Right lobe of liver (tissue), 6 donors: ENCODE measurements around the gene MS4A6E. TPM values are rescaled to one million over a fixed set of nuclear protein-coding genes. Genes with fewer than 3 reads are reported as not detected.
A peak's percentile ranks its signal among the peaks of the same experiment; 100 is the strongest.

Experiments
- ATAC-seq, 4 donors: fragments of 200-7000 bp; cut with Tn5 transposase; one replicate each; pipeline ENCODE4 v1.9.1; 2020; ENCODE audit warnings: mild to moderate bottlenecking in 4 of 4, moderate library complexity in 4 of 4
- DNase-seq, 3 donors: peaks; one replicate each; pipeline ENCODE4 v3.0.0-alpha.2; 2020
- H3K27ac ChIP-seq, 3 donors: fragments of 200-600 bp; one replicate each; pipeline ENCODE4 v1.8.0; 2022
- H3K27me3 ChIP-seq, 2 donors: fragments of 200-600 bp; one replicate each; pipeline ENCODE4 v1.8.0; 2022
- H3K36me3 ChIP-seq, 4 donors: fragments of 200-600 bp; sonication (generic) in 1 of 4; one replicate each; pipeline versions ENCODE4 v1.5.1 to v1.8.0; 2017 to 2022; ENCODE audit warnings: control low read depth in 1 of 4
- H3K4me1 ChIP-seq, 4 donors: fragments of 200-600 bp; sonication (generic) in 1 of 4; one replicate each; pipeline versions ENCODE4 v1.5.1 to v1.8.0; 2017 to 2022; ENCODE audit warnings: control low read depth in 1 of 4
- H3K4me3 ChIP-seq, 3 donors: fragments of 200-600 bp; one replicate each; pipeline ENCODE4 v1.8.0; 2022
- H3K9me3 ChIP-seq, 4 donors: fragments of 200-600 bp; sonication (generic) in 1 of 4; one replicate each; pipeline versions ENCODE4 v1.5.1 to v1.8.0; 2017 to 2022; ENCODE audit warnings: control low read depth in 1 of 4
- POLR2A ChIP-seq: fragments of 450-650 bp; IDR thresholded peaks from one replicate; pipeline ENCODE4 v1.6.1; 2017; ENCODE audit warnings: antibody characterized with exemption, mild to moderate bottlenecking
- WGBS: methylation state at CpG from one replicate; pipeline ENCODE4 v1.1.6; 2018; ENCODE audit warnings: low coverage, low lambda C conversion rate; ENCODE audit not compliant: insufficient coverage; ENCODE audit errors: missing lambda C conversion rate; 5-methylcytosine and 5-hydroxymethylcytosine counted together
- intact Hi-C, 2 donors: fragments of 100-400 bp; cut with DNase I; formaldehyde crosslinking; loops; one replicate each; pipeline versions ENCODE4 v1.11.2 to v1.14.1; 2022
- total RNA-seq, 6 experiments: library from RNA; depleted of rRNA in 2 of 6; stranded (reverse); fragments of >200 nt in 2 of 6; fragmentation: NEBNext Ultra II Directional in 3 of 6; extraction: Animal tissue kit (Norgen Biotek cat#: 25700) in 3 of 6; gene quantifications; one replicate each; pipeline versions ENCODE4 v1.1.0 to v1.2.4, GENCODE V29; 2016 to 2023
- TF ChIP-seq, protein P1 (sequence below), 4 donors: fragments of 200-600 bp in 3 of 4; fragments of 450-650 bp in 1 of 4; IDR thresholded peaks; one replicate each; pipeline versions ENCODE4 v1.5.1 to v1.8.0; 2016 to 2022; ENCODE audit warnings: antibody characterized with exemption in 4 of 4, mild to moderate bottlenecking in 2 of 4
- donor health status: DM: no; HTN: yes; CAD: no.
- donor health status: DM: no; HTN: no; CAD: no.
- donor health status: DM: no; HTN: no; CAD: no.
- donor health status: DM: no; HTN: yes; CAD: no.
- donor health status: DM: no; HTN: yes; CAD: no.

MS4A6E gene
- total RNA-seq, 6 experiments from 2014 or later, result not detected

DNA sequence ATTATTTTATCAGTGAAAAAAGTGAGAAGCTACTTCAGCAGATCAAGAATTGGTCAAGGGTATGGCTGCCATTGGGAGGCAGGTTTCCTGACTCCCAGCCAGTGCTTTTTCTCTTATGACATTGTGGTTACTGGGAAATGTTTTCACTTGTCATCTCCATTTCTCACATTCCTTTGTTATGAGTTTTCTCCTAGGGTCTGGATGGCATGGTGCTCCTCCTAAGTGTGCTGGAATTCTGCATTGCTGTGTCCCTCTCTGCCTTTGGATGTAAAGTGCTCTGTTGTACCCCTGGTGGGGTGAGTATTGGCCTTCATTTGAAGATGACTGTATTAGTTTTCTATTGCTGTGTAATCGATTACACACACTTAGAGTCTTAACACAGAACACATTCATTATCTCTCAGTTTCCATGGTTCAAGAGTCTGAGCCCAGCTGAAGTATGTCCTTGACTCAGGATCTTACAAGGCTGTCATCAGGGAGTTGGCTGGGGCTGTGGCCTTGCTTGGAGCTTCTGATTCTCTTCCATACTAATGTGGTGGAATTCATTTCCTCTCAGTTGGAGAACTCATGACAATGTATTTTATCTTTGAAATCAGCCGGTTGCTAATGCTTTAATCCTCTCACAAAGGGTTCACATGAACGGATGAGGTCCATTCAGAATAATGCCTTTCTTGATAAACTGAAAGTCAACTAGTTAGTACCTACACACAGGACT lies 21.0 kb upstream of the MS4A6E start:
- ATAC-seq (no peak), DNase-seq (no peak)
- H3K27me3 ChIP-seq, result no peaks in the 10 kb centered on the region
- TF ChIP-seq, protein P1, sequence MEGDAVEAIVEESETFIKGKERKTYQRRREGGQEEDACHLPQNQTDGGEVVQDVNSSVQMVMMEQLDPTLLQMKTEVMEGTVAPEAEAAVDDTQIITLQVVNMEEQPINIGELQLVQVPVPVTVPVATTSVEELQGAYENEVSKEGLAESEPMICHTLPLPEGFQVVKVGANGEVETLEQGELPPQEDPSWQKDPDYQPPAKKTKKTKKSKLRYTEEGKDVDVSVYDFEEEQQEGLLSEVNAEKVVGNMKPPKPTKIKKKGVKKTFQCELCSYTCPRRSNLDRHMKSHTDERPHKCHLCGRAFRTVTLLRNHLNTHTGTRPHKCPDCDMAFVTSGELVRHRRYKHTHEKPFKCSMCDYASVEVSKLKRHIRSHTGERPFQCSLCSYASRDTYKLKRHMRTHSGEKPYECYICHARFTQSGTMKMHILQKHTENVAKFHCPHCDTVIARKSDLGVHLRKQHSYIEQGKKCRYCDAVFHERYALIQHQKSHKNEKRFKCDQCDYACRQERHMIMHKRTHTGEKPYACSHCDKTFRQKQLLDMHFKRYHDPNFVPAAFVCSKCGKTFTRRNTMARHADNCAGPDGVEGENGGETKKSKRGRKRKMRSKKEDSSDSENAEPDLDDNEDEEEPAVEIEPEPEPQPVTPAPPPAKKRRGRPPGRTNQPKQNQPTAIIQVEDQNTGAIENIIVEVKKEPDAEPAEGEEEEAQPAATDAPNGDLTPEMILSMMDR (IDR thresholded peaks at IDR 0.05), result no peak
- no peak for TF ChIP-seq POLR2A
- no peaks in the 10 kb centered on the region for H3K4me1 ChIP-seq
- intact Hi-C loops, result no loop called here
- no peaks in the 10 kb centered on the region for H3K9me3 ChIP-seq
- H3K36me3 ChIP-seq, result no peaks in the 10 kb centered on the region
- H3K27ac ChIP-seq, result no peak overlapping the region
- no peak overlapping the region for H3K4me3 ChIP-seq
- 69% methylated on average over 3 of the region's 3 CpGs for WGBS

- 44% methylated on average over 3 of the region's 3 CpGs for WGBS
- H3K27ac ChIP-seq, result no peak overlapping the region
- H3K36me3 ChIP-seq, result no peaks in the 10 kb centered on the region
- H3K4me3 ChIP-seq, result no peak overlapping the region
- no peaks in the 10 kb centered on the region for H3K27me3 ChIP-seq
- ATAC-seq (no peak), DNase-seq (no peak)
- TF ChIP-seq POLR2A, result no peak
- TF ChIP-seq, protein P1 (IDR thresholded peaks at IDR 0.05), result no peak
- intact Hi-C loops, result no loop called here
- H3K4me1 ChIP-seq, result no peaks in the 10 kb centered on the region
- H3K9me3 ChIP-seq, result no peaks in the 10 kb centered on the region
These were observed 19.4 kb upstream of the MS4A6E start for GRCh38 chr11:60307507-60308195.

- Histone ChIP-seq H3K4me1 (no peaks in the 10 kb centered on the region), H3K27me3 (no peaks in the 10 kb centered on the region), H3K4me3 (no peak overlapping the region), H3K9me3 (no peaks in the 10 kb centered on the region), H3K36me3 (no peaks in the 10 kb centered on the region), H3K27ac (no peak overlapping the region)
- DNase-seq (no peak), ATAC-seq (peak in 3 of 4 donors; percentile 47 to 63 (median 58))
- WGBS, result 27% methylated on average over 5 of the region's 5 CpGs
- TF ChIP-seq, protein P1 (IDR thresholded peaks at IDR 0.05), result no peak
- no peak for TF ChIP-seq POLR2A
- intact Hi-C loops, result no loop called here
These were observed 16.6 kb upstream of the MS4A6E start for GRCh38 chr11:60310407-60310998.

DNA sequence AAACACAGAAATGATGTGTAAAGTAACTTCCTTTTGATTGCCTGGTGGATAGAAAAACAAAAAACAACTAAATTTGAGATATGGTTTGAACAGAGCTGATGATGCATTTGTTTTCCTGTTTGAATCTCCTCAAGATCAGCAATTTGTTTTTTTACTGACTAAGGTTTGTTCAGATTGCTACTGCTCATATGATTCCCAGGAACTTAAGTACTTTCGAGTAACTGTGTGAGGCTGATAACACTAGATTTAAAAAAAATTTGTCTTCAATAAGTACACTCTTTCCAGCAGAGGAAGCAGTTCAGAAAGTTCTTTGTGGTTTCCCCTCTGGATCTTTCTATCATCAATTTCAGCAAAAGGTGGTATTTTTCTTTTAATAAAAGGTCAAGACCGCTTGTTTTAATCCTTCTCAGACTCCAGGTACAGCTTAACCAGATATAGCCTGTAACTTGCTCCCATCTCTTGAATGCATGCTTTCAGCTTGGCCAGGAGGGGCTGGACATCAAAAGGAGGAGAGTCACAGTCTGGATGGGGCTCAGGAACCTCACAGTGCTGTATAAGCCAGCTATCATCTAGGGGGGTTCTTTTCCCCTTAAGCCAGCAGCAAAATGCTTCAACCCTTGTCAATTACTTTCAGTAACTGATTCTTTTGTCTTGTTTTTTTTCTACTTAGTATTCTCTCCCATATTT lies 12.3 kb upstream of the MS4A6E start:
- no peak overlapping the region for H3K4me3 ChIP-seq
- H3K4me1 ChIP-seq, result no peaks in the 10 kb centered on the region
- no peaks in the 10 kb centered on the region for H3K36me3 ChIP-seq
- H3K27ac ChIP-seq, result peak overlapping the region in 2 of 3 donors; percentile 22 to 40
- ATAC-seq, result peak; percentile 47 to 67 (median 60)
- no peaks in the 10 kb centered on the region for H3K27me3 ChIP-seq
- H3K9me3 ChIP-seq, result no peaks in the 10 kb centered on the region
- intact Hi-C loops, result no loop called here
- DNase-seq, result no peak
- TF ChIP-seq, protein P1 (IDR thresholded peaks at IDR 0.05), result no peak
- no peak for TF ChIP-seq POLR2A
- WGBS, result 16% methylated on average over 2 of the region's 2 CpGs
